ENCODE results near the gene DGUOK.

Gene DGUOK

GRCh38 chr2:73963385-73964120 is 36.9 kb downstream of the DGUOK start:
- H3K4me3 ChIP-seq (replicated peaks; ENCODE audit: low read depth, low read length), result no peak overlapping the region
- no peak for DNase-seq (ENCODE audit: low read depth)
- TF ChIP-seq, protein P1, sequence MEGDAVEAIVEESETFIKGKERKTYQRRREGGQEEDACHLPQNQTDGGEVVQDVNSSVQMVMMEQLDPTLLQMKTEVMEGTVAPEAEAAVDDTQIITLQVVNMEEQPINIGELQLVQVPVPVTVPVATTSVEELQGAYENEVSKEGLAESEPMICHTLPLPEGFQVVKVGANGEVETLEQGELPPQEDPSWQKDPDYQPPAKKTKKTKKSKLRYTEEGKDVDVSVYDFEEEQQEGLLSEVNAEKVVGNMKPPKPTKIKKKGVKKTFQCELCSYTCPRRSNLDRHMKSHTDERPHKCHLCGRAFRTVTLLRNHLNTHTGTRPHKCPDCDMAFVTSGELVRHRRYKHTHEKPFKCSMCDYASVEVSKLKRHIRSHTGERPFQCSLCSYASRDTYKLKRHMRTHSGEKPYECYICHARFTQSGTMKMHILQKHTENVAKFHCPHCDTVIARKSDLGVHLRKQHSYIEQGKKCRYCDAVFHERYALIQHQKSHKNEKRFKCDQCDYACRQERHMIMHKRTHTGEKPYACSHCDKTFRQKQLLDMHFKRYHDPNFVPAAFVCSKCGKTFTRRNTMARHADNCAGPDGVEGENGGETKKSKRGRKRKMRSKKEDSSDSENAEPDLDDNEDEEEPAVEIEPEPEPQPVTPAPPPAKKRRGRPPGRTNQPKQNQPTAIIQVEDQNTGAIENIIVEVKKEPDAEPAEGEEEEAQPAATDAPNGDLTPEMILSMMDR (IDR thresholded peaks at IDR 0.05; ENCODE audit: low read length, missing control alignments), result no peak

- TF ChIP-seq, protein P1 (IDR thresholded peaks at IDR 0.05; ENCODE audit: low read length, missing control alignments), result no peak
- no peak for DNase-seq (ENCODE audit: low read depth)
- H3K4me3 ChIP-seq (replicated peaks; ENCODE audit: low read depth, low read length), result no peak overlapping the region
These were observed 37.5 kb downstream of the DGUOK start for GRCh38 chr2:73964223-73964622.

DNA sequence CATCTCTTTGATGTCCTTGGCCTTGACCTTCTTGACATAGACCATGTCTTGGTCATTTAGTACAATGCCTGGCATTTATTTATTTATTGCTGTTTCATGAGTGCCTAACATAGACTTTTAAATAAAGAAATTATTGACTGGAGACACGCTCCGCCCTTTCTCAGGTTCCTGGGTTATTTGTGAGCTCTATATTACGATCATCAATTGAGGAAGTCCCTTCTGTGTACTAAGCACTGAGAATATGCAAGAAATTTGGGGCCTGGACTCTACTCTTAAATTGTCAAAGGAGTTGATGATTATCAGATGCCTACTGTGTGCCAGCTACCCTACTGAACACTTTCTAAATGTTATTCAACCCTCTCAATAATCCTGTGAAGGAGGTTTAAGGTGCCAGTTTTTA is 38.4 kb downstream of the DGUOK start:
- no peak overlapping the region for H3K4me3 ChIP-seq (replicated peaks; ENCODE audit: low read depth, low read length)
- DNase-seq (ENCODE audit: low read depth), result no peak
- TF ChIP-seq, protein P1 (IDR thresholded peaks at IDR 0.05; ENCODE audit: low read length, missing control alignments), result no peak

DNA sequence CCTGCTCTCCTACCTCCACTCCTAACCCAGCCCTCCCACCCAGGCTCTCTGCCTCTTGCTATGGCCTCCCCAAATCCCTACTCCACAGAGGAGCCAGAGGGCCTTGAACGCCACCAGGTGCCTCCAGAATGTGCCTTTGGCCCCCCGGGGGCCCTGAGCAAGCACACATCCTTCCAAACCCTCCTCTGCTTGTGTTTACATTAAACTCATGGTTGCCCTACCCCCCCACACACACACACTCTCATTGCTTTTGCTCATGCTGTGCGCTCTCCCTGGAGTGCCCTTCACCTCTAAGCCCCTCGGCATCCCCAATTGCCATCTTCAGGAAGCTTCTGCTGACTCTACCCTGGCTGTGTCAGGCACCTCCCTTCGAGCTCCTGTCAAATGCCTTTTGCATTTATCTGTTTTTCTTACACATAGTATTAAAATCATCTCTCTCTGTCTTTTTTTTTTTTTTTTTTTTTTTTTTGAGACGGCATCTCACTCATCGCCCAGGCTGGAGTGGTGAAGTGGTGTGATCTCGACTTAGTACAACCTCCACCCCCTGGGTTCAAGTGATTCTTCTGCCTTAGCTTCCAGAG is 41.8 kb downstream of the DGUOK start:
- TF ChIP-seq, protein P1 (IDR thresholded peaks at IDR 0.05; ENCODE audit: low read length, missing control alignments), result no peak
- H3K4me3 ChIP-seq (replicated peaks; ENCODE audit: low read depth, low read length), result no peak overlapping the region
- DNase-seq (ENCODE audit: low read depth), result no peak

DNA sequence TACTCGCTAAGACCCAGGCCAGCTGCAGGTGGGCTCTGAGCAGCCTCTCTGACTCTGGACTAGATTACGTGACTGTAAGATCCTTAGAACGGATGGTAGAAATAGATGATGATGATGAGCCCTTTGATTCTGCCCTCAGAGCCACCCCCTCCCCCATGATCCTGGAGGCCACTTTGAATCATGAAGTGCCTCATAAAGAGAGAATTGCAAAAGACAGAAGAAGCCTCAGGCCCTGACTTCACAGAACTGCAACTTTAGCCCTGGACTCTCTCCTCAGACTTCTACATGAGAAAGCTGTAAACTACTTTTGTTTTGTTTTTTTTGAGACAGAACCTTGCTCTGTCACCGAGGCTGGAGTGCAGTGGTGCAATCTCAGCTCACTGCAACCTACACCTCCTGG is 42.7 kb downstream of the DGUOK start:
- DNase-seq (ENCODE audit: low read depth), result no peak
- TF ChIP-seq, protein P1 (IDR thresholded peaks at IDR 0.05; ENCODE audit: low read length, missing control alignments), result no peak
- no peak overlapping the region for H3K4me3 ChIP-seq (replicated peaks; ENCODE audit: low read depth, low read length)

- TF ChIP-seq, protein P1 (IDR thresholded peaks at IDR 0.05; ENCODE audit: low read length, missing control alignments), result no peak
- DNase-seq (ENCODE audit: low read depth), result no peak
- no peak overlapping the region for H3K4me3 ChIP-seq (replicated peaks; ENCODE audit: low read depth, low read length)
These were observed 43.6 kb downstream of the DGUOK start for GRCh38 chr2:73970141-73970803.

Data from fibroblast of pulmonary artery (primary cell).